ENCODE results near the gene TRIM26.

GRCh38 chr6:30143780-30144179 is 69.4 kb downstream of the TRIM26 start:
- TF ChIP-seq CTCF (IDR thresholded peaks at IDR 0.05; ENCODE audit: low read depth, low read length, poor library complexity, severe bottlenecking) (no peak), EZH2phosphoT487 (IDR thresholded peaks at IDR 0.05; ENCODE audit: borderline replicate concordance, low read length) (no peak)

Measured in DOHH2 (cell line).